Endodermal cell (in vitro differentiated cells): ENCODE results near the gene SMPX. TPM values are rescaled to one million over a fixed set of nuclear protein-coding genes. Genes with fewer than 3 reads are reported as not detected.

Source experiments
- DNase-seq: peaks from one replicate; pipeline ENCODE4 v3.0.0-alpha.2; 2017
- H3K27ac ChIP-seq: 2 replicates; pipeline ENCODE4 v1.5.1; 2013; ENCODE audit warnings: mild to moderate bottlenecking, low read depth, low read length, moderate library complexity
- H3K27me3 ChIP-seq: 2 replicates; pipeline ENCODE4 v1.6.1; 2013; ENCODE audit warnings: mild to moderate bottlenecking, low read length, moderate library complexity; ENCODE audit not compliant: insufficient read depth, control insufficient read depth, poor library complexity, severe bottlenecking
- H3K36me3 ChIP-seq: 2 replicates; pipeline ENCODE4 v1.7.0; 2013; ENCODE audit warnings: mild to moderate bottlenecking, low read length, moderate library complexity; ENCODE audit not compliant: control insufficient read depth, insufficient read depth
- H3K4me1 ChIP-seq: one replicate; pipeline ENCODE4 v1.7.0; 2013; ENCODE audit warnings: low read length; ENCODE audit not compliant: control insufficient read depth, insufficient read depth
- H3K4me3 ChIP-seq: 2 replicates; pipeline ENCODE4 v1.5.1; 2013; ENCODE audit warnings: mild to moderate bottlenecking, low read length, moderate library complexity
- H3K9ac ChIP-seq: 2 replicates; pipeline ENCODE4 v1.6.1; 2013; ENCODE audit warnings: mild to moderate bottlenecking, low read length, moderate library complexity; ENCODE audit not compliant: poor library complexity, severe bottlenecking; ENCODE audit errors: extremely low read depth
- H3K9me3 ChIP-seq: 2 replicates; pipeline ENCODE4 v1.6.1; 2013; ENCODE audit warnings: mild to moderate bottlenecking, low read length, moderate library complexity; ENCODE audit not compliant: control insufficient read depth
- H3K27ac Mint-ChIP-seq: 2 replicates; pipeline ENCODE4 v1.8.0; 2020; ENCODE audit warnings: mixed read lengths
- H3K27me3 Mint-ChIP-seq: 2 replicates; pipeline ENCODE4 v1.8.0; 2021; ENCODE audit warnings: mild to moderate bottlenecking, mixed read lengths; ENCODE audit not compliant: insufficient read depth
- H3K36me3 Mint-ChIP-seq: 2 replicates; pipeline ENCODE4 v1.8.0; 2020; ENCODE audit warnings: low read depth, mixed read lengths
- H3K4me1 Mint-ChIP-seq: 2 replicates; pipeline ENCODE4 v1.8.0; 2020; ENCODE audit warnings: mixed read lengths
- H3K4me3 Mint-ChIP-seq: 2 replicates; pipeline ENCODE4 v1.8.0; 2020; ENCODE audit warnings: mild to moderate bottlenecking, moderate library complexity, mixed read lengths
- H3K9me3 Mint-ChIP-seq: 2 replicates; pipeline ENCODE4 v1.8.0; 2020; ENCODE audit warnings: mild to moderate bottlenecking, mixed read lengths
- CTCF ChIP-seq: fragments of 200-600 bp; sonication (generic); conservative IDR thresholded peaks from 2 replicates; pipeline ENCODE4 v1.5.0; 2021; ENCODE audit warnings: antibody characterized with exemption, mild to moderate bottlenecking
- WGBS, 2 experiments: methylation state at CpG; one replicate each; pipeline versions ENCODE4 v1.1.5 to v1.1.7; 2013; ENCODE audit warnings: missing lambda C conversion rate in 2 of 2, mixed read lengths in 1 of 2; ENCODE audit not compliant: insufficient coverage in 1 of 2, insufficient read length in 1 of 2; 5-methylcytosine and 5-hydroxymethylcytosine counted together
- total RNA-seq, 2 donors: library from RNA; stranded (reverse); fragmentation: NEBNext Ultra II Directional in 1 of 2; extraction: Animal tissue kit (Norgen Biotek cat#: 25700) in 1 of 2; gene quantifications; 2 replicates in 1 of 2; 3 replicates in 1 of 2; pipeline ENCODE4 v1.2.1, GENCODE V29; 2021

Gene SMPX
- total RNA-seq, 2 donors from 2014 or later = 0.31 TPM; not detected in 1

- no peaks in the 10 kb centered on the region for H3K36me3 Mint-ChIP-seq
- Histone ChIP-seq H3K36me3 (no peaks in the 10 kb centered on the region), H3K9ac (no peak overlapping the region), H3K9me3 (no peaks in the 10 kb centered on the region), H3K4me3 (no peak overlapping the region), H3K27ac (no peak overlapping the region), H3K4me1 (no peaks in the 10 kb centered on the region), H3K27me3 (no peaks in the 10 kb centered on the region)
- H3K27ac Mint-ChIP-seq = no peak overlapping the region
- H3K4me3 Mint-ChIP-seq = no peak overlapping the region
- no peaks in the 10 kb centered on the region for H3K27me3 Mint-ChIP-seq
- peaks cover 3% of the 10 kb centered on the region for H3K4me1 Mint-ChIP-seq
- WGBS, 2 experiments = 78% methylated on average over 4 of the region's 4 CpGs; no CpG with 5 or more reads in 1 of the 2 experiments
- no peaks in the 10 kb centered on the region for H3K9me3 Mint-ChIP-seq
- TF ChIP-seq CTCF = no peak
- no peak for DNase-seq
Observed at GRCh38 chrX:21666679-21667078, 91.2 kb downstream of the SMPX start.

- Mint-ChIP-seq H3K4me3 (no peak overlapping the region), H3K36me3 (no peaks in the 10 kb centered on the region), H3K9me3 (no peaks in the 10 kb centered on the region), H3K27me3 (no peaks in the 10 kb centered on the region), H3K27ac (no peak overlapping the region), H3K4me1 (peaks cover 6% of the 10 kb centered on the region)
- no peaks in the 10 kb centered on the region for H3K27me3 ChIP-seq
- no peak for TF ChIP-seq CTCF
- no peaks in the 10 kb centered on the region for H3K4me1 ChIP-seq
- no peak for DNase-seq
- H3K4me3 ChIP-seq = no peak overlapping the region
- no peaks in the 10 kb centered on the region for H3K9me3 ChIP-seq
- H3K9ac ChIP-seq = no peak overlapping the region
- 89% methylated on average over 4 of the region's 4 CpGs; no CpG with 5 or more reads in 1 of the 2 experiments for WGBS, 2 experiments
- no peak overlapping the region for H3K27ac ChIP-seq
- H3K36me3 ChIP-seq = no peaks in the 10 kb centered on the region
Observed at GRCh38 chrX:21666252-21666651, 91.7 kb downstream of the SMPX start.

- Histone ChIP-seq H3K9ac (no peak overlapping the region), H3K27me3 (peaks cover 9% of the 10 kb centered on the region), H3K9me3 (no peaks in the 10 kb centered on the region), H3K4me3 (no peak overlapping the region), H3K27ac (no peak overlapping the region), H3K36me3 (no peaks in the 10 kb centered on the region), H3K4me1 (no peaks in the 10 kb centered on the region)
- H3K4me3 Mint-ChIP-seq = no peak overlapping the region
- peaks cover 4% of the 10 kb centered on the region for H3K9me3 Mint-ChIP-seq
- no peak overlapping the region for H3K27ac Mint-ChIP-seq
- peaks cover 6% of the 10 kb centered on the region for H3K4me1 Mint-ChIP-seq
- H3K27me3 Mint-ChIP-seq = no peaks in the 10 kb centered on the region
- H3K36me3 Mint-ChIP-seq = peaks cover 3% of the 10 kb centered on the region
- no peak for TF ChIP-seq CTCF
- 91% methylated on average over 2 of the region's 4 CpGs; no CpG with 5 or more reads in 1 of the 2 experiments for WGBS, 2 experiments
- no peak for DNase-seq
Observed at GRCh38 chrX:21662761-21663160, 95.2 kb downstream of the SMPX start.
